ENCODE measurements around the gene SLU7. TPM values are rescaled to one million over a fixed set of nuclear protein-coding genes. Genes with fewer than 3 reads are reported as not detected.
A peak's percentile ranks its signal among the peaks of the same experiment; 100 is the strongest.

Gene SLU7
- total RNA-seq, 2 experiments from 2014 or later = 99.9 to 106 TPM

DNA sequence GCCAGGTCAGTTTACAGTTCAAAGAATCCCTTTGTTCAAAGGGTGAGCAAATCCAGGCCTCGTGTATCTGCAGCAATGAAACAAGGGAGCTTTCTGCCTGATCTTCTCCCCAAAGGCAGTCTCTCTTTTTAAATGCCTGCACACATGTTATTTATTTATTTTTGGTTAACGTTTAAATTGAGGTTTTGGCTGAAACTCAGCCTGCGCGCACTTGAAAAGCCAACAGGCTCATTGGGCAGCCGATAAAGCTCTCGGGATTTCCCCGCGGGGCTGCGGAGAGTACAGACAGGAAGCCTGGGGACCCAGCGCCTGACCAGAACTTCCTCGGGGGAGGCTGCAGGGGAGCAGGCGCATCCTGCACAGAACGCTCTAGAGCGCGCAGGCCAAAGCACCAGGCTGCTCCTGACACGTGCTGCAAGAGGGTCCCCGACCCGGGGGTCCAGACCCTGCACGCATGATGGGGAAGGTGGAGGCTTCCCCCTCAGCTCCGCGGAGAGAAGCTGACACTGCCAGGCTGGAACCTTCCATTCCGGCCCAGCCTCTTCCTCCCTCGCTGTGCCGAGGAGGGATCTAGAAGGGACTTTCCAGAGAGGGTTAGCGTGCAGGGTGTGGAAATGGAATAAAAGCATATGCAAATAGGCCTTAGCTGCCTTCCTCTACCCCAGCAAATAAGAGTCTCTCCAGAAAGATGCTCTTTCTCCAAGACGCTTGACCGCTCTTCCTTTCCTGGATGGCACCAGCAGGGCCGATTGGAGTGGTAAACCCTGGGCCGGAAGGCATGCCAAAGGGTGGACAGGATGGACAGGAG, 48.9 kb upstream of the SLU7 start:
- DNase-seq (peak; percentile 37 to 91 (median 60)), ATAC-seq (ENCODE audit: poor library complexity) (peak; percentile 84)
- peaks cover 86% of the 10 kb centered on the region for H3K4me1 Mint-ChIP-seq (ENCODE audit: low read depth)
- H3K4me3 ChIP-seq (ENCODE audit: low read length) = peak overlapping the region; percentile 69
- H3K36me3 Mint-ChIP-seq (ENCODE audit: low read depth) = no peaks in the 10 kb centered on the region
- TF ChIP-seq, protein P1, sequence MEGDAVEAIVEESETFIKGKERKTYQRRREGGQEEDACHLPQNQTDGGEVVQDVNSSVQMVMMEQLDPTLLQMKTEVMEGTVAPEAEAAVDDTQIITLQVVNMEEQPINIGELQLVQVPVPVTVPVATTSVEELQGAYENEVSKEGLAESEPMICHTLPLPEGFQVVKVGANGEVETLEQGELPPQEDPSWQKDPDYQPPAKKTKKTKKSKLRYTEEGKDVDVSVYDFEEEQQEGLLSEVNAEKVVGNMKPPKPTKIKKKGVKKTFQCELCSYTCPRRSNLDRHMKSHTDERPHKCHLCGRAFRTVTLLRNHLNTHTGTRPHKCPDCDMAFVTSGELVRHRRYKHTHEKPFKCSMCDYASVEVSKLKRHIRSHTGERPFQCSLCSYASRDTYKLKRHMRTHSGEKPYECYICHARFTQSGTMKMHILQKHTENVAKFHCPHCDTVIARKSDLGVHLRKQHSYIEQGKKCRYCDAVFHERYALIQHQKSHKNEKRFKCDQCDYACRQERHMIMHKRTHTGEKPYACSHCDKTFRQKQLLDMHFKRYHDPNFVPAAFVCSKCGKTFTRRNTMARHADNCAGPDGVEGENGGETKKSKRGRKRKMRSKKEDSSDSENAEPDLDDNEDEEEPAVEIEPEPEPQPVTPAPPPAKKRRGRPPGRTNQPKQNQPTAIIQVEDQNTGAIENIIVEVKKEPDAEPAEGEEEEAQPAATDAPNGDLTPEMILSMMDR (IDR thresholded peaks at IDR 0.05) = no peak
- no peaks in the 10 kb centered on the region for H3K9me3 Mint-ChIP-seq
- H3K27me3 ChIP-seq (ENCODE audit: control insufficient read depth in 1 of 2, insufficient read depth in 2 of 2, low read length in 2 of 2) = no peaks in the 10 kb centered on the region
- no peaks in the 10 kb centered on the region for H3K36me3 ChIP-seq (ENCODE audit: insufficient read depth, low read length)
- H3K4me1 ChIP-seq (ENCODE audit: insufficient read depth, low read length) = peaks cover 44% of the 10 kb centered on the region
- peak overlapping the region; percentile 88 for H3K27ac Mint-ChIP-seq
- no peaks in the 10 kb centered on the region for H3K27me3 Mint-ChIP-seq
- intact Hi-C loops (cut with DNase I, micrococcal nuclease) = loop anchor here in 1 of 2 experiments (2.0 to 5.0 kb wide), 2 partner anchors 29 to 45 kb away; partner anchors contain the start of gene PTTG1
- peak overlapping the region; percentile 94 for H3K4me3 Mint-ChIP-seq
- ChIA-PET CTCF (interaction anchor here (1.3 to 4.9 kb wide), 6 partner anchors 9 to 44 kb away, joined by 3 to 43 read pairs (median 6); no protein-coding TSS in a partner anchor), POLR2A (interaction anchor here (0.6 to 3.7 kb wide), 11 partner anchors 11 to 49 kb away, joined by 3 to 31 read pairs (median 7); partner anchors contain the start of gene SLU7)
- H3K27ac ChIP-seq (ENCODE audit: low read depth in 1 of 2, low read length in 2 of 2) = peak overlapping the region; percentile 50 to 64
- H3K9me3 ChIP-seq (ENCODE audit: control insufficient read depth in 1 of 2, insufficient read depth in 1 of 2, low read length in 2 of 2) = no peaks in the 10 kb centered on the region

GRCh38 chr5:160466889-160467554, 48.1 kb upstream of the SLU7 start:
- TF ChIP-seq, protein P1 (IDR thresholded peaks at IDR 0.05) = no peak
- DNase-seq = no peak
- Histone ChIP-seq H3K9me3 (ENCODE audit: control insufficient read depth in 1 of 2, insufficient read depth in 1 of 2, low read length in 2 of 2) (no peaks in the 10 kb centered on the region), H3K36me3 (ENCODE audit: insufficient read depth, low read length) (no peaks in the 10 kb centered on the region), H3K27me3 (ENCODE audit: control insufficient read depth in 1 of 2, insufficient read depth in 2 of 2, low read length in 2 of 2) (no peaks in the 10 kb centered on the region), H3K27ac (ENCODE audit: low read depth in 1 of 2, low read length in 2 of 2) (peak overlapping the region; percentile 50 to 64), H3K4me1 (ENCODE audit: insufficient read depth, low read length) (peaks cover 36% of the 10 kb centered on the region), H3K4me3 (ENCODE audit: low read length) (peak overlapping the region; percentile 69)
- Mint-ChIP-seq H3K36me3 (ENCODE audit: low read depth) (no peaks in the 10 kb centered on the region), H3K27ac (peak overlapping the region; percentile 88), H3K4me3 (peak overlapping the region; percentile 94), H3K9me3 (no peaks in the 10 kb centered on the region), H3K4me1 (ENCODE audit: low read depth) (peaks cover 79% of the 10 kb centered on the region), H3K27me3 (no peaks in the 10 kb centered on the region)
- ChIA-PET POLR2A (interaction anchor here (0.9 to 3.7 kb wide), 9 partner anchors 11 to 48 kb away, joined by 3 to 31 read pairs (median 10); partner anchors contain the start of gene SLU7), CTCF (interaction anchor here (1.3 to 4.9 kb wide), 6 partner anchors 9 to 43 kb away, joined by 3 to 43 read pairs (median 6); no protein-coding TSS in a partner anchor)
- no peak for ATAC-seq (ENCODE audit: poor library complexity)
- intact Hi-C loops (cut with DNase I, micrococcal nuclease) = loop anchor here in 1 of 2 experiments (5.0 kb wide), 1 partner anchor 45 kb away; the partner anchor contains the start of gene PTTG1

DNA sequence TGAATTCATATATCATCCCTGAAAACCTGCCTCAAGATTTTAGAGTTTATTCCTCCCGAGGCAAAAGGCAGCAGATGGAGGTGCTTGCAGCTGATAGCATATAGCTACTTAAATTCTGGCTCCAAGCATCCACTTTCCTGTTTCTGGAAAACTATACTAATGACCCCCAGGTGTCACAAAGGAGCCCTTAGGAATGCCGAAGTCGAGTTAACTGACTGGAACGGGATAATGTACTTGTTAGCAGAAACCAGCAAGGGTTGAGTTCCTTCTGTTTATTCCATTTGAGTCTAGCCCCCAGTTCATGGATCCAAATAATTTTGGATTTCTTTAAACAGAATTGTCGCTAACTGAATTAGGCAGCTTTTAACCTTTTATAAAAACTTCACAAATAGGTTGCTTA, 47.2 kb upstream of the SLU7 start:
- TF ChIP-seq, protein P1 (IDR thresholded peaks at IDR 0.05) = no peak
- H3K4me1 Mint-ChIP-seq (ENCODE audit: low read depth) = peaks cover 70% of the 10 kb centered on the region
- Histone ChIP-seq H3K36me3 (ENCODE audit: insufficient read depth, low read length) (no peaks in the 10 kb centered on the region), H3K27me3 (ENCODE audit: control insufficient read depth in 1 of 2, insufficient read depth in 2 of 2, low read length in 2 of 2) (no peaks in the 10 kb centered on the region), H3K27ac (ENCODE audit: low read depth in 1 of 2, low read length in 2 of 2) (no peak overlapping the region), H3K4me1 (ENCODE audit: insufficient read depth, low read length) (peaks cover 32% of the 10 kb centered on the region), H3K4me3 (ENCODE audit: low read length) (no peak overlapping the region), H3K9me3 (ENCODE audit: control insufficient read depth in 1 of 2, insufficient read depth in 1 of 2, low read length in 2 of 2) (no peaks in the 10 kb centered on the region)
- H3K9me3 Mint-ChIP-seq = no peaks in the 10 kb centered on the region
- no peak for ATAC-seq (ENCODE audit: poor library complexity)
- H3K27ac Mint-ChIP-seq = peak overlapping the region; percentile 88
- CTCF ChIA-PET = interaction anchor here (1.3 to 4.9 kb wide), 3 partner anchors 11 to 47 kb away, joined by 3 to 43 read pairs (median 9); partner anchors contain the start of gene SLU7
- no peaks in the 10 kb centered on the region for H3K27me3 Mint-ChIP-seq
- POLR2A ChIA-PET = interaction anchor here (2.4 to 3.7 kb wide), 4 partner anchors 12 to 47 kb away, joined by 20 to 31 read pairs (median 25); partner anchors contain the start of gene SLU7
- intact Hi-C loops (cut with DNase I, micrococcal nuclease) = loop anchor here in 1 of 2 experiments (5.0 kb wide), 1 partner anchor 44 kb away; the partner anchor contains the start of gene PTTG1
- H3K36me3 Mint-ChIP-seq (ENCODE audit: low read depth) = no peaks in the 10 kb centered on the region
- no peak for DNase-seq
- H3K4me3 Mint-ChIP-seq = peak overlapping the region; percentile 11

Measured in CD4-positive, alpha-beta T cell (primary cell).